GM19025 (cell line): ENCODE data around the gene DIAPH2.

Experiments used
- ATAC-seq: cut with Tn5 transposase; IDR thresholded peaks from one replicate; pipeline ENCODE4 v1.9.1; 2021; ENCODE audit warnings: mild to moderate bottlenecking, low read depth, moderate library complexity; ENCODE audit not compliant: unreplicated experiment

Gene DIAPH2

GRCh38 chrX:97266406-97267121, 581.9 kb downstream of the DIAPH2 start:
- no peak for ATAC-seq

- ATAC-seq, result no peak
These were observed 582.9 kb downstream of the DIAPH2 start for GRCh38 chrX:97267396-97268181.

- no peak for ATAC-seq
These were observed 583.6 kb downstream of the DIAPH2 start for GRCh38 chrX:97268182-97268680.

- no peak for ATAC-seq
These were observed 599.9 kb downstream of the DIAPH2 start for GRCh38 chrX:97284531-97284930.

- no peak for ATAC-seq
These were observed 605.6 kb downstream of the DIAPH2 start for GRCh38 chrX:97290199-97290598.

- ATAC-seq, result no peak
These were observed 609.4 kb downstream of the DIAPH2 start for GRCh38 chrX:97294041-97294440.

- no peak for ATAC-seq
These were observed 611.3 kb downstream of the DIAPH2 start for GRCh38 chrX:97295954-97296353.

GRCh38 chrX:97306771-97307470, 622.3 kb downstream of the DIAPH2 start:
- ATAC-seq, result no peak

GRCh38 chrX:97308171-97308570, 623.5 kb downstream of the DIAPH2 start:
- ATAC-seq, result no peak

GRCh38 chrX:97309487-97310116, 625.0 kb downstream of the DIAPH2 start:
- no peak for ATAC-seq

GRCh38 chrX:97310373-97310772, 625.7 kb downstream of the DIAPH2 start:
- no peak for ATAC-seq

- ATAC-seq, result no peak
These were observed 626.6 kb downstream of the DIAPH2 start for GRCh38 chrX:97311066-97311778.

- ATAC-seq, result no peak
These were observed 629.7 kb downstream of the DIAPH2 start for GRCh38 chrX:97314345-97314744.

- no peak for ATAC-seq
These were observed 631.3 kb downstream of the DIAPH2 start for GRCh38 chrX:97315939-97316338.

GRCh38 chrX:97320305-97320704, 635.7 kb downstream of the DIAPH2 start:
- no peak for ATAC-seq

GRCh38 chrX:97322401-97322800, 637.8 kb downstream of the DIAPH2 start:
- ATAC-seq, result no peak

GRCh38 chrX:97326456-97326855, 641.8 kb downstream of the DIAPH2 start:
- ATAC-seq, result peak; percentile 97

GRCh38 chrX:97328853-97329390, 644.3 kb downstream of the DIAPH2 start:
- ATAC-seq, result no peak

GRCh38 chrX:97330151-97330550, 645.5 kb downstream of the DIAPH2 start:
- ATAC-seq, result no peak

- ATAC-seq, result no peak
These were observed 648.3 kb downstream of the DIAPH2 start for GRCh38 chrX:97332963-97333362.
